Activated T-cell treated with anti-CD3 and anti-CD28 coated beads for 24 hours (primary cell): ENCODE data around the gene DOK3.
A peak's percentile ranks its signal among the peaks of the same experiment; 100 is the strongest.

Source experiments
- DNase-seq: peaks from one replicate; pipeline ENCODE4 v3.0.0-alpha.2; 2020; ENCODE audit warnings: low read depth

The DOK3 gene, protein sequence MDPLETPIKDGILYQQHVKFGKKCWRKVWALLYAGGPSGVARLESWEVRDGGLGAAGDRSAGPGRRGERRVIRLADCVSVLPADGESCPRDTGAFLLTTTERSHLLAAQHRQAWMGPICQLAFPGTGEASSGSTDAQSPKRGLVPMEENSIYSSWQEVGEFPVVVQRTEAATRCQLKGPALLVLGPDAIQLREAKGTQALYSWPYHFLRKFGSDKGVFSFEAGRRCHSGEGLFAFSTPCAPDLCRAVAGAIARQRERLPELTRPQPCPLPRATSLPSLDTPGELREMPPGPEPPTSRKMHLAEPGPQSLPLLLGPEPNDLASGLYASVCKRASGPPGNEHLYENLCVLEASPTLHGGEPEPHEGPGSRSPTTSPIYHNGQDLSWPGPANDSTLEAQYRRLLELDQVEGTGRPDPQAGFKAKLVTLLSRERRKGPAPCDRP

DNA sequence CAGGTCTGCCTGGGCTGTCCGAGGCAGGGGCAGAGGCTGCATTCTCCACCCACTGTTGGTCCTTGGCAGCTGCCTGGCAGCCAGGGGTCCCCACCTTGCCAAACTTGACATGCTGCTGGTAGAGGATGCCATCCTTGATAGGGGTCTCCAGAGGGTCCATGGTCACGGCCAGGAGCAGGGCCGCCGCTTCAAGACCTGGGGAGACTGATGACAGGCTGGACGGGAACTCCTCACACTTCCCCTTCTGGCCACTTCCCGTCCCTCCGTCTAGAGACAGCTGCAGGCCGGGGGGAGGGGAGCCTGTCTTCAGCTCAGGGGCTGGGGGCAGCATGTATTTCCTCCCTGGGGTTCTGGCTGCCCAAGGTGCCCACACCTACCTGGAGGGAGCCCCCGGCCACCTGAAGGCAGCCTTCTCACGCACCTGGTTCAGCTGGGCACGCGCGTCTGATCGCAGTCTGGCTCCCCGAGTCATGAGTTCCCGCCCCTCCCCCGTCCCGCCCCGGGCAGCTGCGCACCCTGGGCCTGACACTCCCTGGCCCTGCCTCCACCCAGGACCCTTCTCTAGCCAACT, at the start of gene DOK3:
Gene DOK3, minus strand, starts transcription at position 446 of the 571 bp plus-strand sequence. Its CDS starts 286 bp downstream, at position 160.
- no peak for DNase-seq

DNA sequence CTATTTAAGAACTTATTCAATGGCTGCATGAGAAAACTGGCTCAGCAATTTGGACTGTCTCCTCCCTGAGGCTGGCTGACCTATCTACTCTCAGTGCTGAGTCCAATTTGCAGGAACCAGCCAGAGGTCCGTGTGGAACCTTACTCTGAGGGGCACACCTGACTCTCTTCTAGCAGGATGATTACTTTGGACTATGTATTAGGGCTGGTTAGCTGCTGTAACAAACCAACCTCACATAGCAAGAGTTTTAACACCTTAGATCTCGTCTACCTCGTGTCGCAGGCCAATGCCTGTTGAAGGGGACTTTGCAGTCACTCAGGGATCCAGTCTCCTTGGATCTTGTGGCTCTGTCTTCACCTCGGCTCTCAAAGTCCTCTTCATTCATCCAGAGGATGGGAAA, 48.2 kb upstream of the DOK3 start:
- DNase-seq = no peak

DNA sequence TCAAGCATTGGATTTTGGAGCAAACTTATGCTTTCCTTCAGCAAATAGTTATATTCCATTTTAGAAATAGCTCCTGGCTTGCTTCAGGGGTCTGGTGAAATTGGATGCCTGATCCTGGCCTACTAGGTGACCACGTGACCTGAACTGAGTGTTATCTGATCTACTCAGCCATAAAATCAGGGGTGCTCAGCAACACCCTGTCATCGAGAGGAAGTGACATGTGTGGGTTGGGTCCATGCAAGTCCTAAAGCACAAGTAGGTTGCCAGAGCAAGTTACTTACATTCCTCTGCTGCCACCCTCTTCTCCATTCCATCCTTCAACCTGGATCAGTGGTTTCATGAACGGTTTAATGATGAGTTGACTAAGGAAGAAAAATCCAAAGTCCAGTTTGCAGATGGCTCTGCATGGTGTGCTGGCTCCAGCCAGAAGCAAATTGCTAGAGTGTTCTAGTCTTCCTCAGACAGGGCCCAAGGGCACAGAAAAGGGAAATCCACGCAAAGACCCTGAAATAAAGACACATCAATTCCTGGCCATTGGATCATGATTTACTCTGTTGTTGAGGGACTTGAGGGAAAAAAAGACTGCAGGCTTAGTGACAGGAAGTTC, 47.5 kb upstream of the DOK3 start:
- no peak for DNase-seq

DNA sequence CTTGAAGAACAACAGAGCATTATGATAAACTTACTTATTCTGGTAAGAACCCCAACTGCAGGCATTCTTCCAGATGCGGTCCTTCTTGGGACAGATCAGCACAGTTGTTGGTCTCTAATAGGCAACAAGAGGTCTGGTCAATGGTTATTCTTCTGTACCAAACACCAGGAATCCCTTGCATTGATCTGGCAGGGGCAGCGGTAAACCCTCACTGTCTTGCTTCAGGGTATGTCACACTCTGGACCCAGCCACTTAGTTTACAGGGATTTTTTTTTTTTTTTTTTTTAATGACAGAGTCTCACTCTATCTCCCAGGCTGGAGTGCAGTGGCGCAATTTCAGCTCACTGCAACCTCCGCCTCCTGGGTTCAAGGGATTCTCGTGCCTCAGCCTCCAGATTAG, 46.0 kb upstream of the DOK3 start:
- no peak for DNase-seq

DNA sequence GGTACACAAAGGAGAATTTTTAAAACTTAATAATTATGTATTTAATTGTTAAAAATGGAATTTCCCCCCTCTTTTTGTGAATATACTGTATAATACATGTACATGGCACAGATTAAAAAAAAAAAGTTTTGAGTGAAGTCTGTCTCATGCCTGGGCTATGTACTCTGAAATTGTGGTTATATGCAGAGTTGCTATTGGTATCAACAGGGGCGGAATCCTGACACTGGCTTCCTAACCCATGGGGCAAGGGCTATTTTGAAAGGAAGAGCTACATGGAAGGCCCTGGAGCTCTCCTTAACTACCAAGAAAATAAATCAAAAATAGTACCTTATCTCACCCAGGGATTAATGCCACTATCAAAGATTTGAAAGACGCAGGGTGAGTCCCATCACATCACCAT, 45.6 kb upstream of the DOK3 start:
- DNase-seq = no peak

DNA sequence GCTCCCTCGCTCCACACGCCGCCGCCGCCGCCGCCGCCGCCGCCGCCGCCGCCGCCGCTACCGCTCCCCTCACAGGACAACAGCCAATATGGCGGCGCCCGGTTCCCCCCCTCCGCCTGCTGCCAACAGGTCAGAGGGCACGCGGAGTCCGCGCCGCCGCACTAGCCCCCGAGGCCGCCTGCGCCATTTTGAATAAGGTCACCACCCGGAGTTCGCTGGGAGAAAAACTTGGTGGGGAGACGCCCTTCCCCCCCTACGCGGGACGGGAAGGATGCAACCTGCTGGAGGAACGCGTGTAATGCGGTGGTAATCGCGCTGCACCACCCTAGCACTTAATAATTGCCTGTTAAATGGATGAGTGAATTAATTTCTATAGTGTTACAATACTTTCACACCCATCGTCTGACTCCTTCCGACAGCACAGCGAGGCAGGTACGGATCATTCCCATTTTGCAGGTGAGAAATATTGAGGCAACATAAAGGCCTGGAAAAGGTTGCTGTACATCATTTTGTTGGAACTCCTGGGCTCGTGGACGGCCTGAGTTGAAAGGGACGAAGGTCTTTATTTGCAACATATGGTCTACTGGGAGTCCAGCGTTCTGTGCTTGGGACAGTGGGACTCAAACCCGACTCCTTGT, 45.0 kb upstream of the DOK3 start, which contains the start of gene FAM193B:
Gene FAM193B, minus strand, starts transcription at position 90 of the 638 bp plus-strand sequence. CDS start 105 bp downstream, outside the sequence.
- peak; percentile 94 for DNase-seq

DNA sequence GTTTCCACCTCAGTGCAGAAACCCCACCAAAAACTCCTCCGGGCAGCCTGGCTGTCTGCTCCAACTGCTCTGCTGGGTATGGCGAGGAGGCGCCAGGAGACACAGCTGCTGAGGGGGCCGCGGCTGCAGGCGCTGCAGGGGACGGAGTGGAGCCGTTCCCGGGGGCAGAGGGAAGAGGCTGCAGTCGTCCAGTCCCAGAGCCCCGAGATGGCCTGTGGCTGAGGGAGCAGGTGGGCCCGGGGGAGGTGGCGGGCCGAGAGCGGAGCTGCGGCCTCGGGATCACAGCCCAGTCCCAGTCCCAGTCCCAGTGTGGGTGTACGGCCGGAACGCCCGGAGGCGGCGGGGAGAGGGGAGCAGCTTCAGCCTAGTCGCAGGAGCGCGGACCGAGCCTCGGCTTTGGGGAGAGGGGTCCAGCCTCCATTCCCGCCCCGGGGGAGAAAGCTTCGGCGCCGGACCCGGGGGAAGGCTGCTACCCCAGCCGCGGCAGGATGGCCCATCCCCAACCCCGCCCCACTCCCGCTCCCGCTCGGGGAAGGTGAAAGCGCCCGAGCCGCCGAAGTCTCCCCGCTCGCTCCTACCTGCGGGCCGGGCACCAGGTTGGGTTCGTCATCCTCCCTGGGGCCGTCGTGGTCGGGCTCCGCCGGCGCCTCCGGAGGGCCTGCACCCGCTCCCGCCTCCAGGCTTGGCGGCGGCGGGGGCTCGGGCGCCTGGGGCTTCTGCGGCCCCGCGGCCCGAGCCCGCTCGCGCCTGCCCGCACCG, 44.2 kb upstream of the DOK3 start:
- peak; percentile 16 for DNase-seq

DNA sequence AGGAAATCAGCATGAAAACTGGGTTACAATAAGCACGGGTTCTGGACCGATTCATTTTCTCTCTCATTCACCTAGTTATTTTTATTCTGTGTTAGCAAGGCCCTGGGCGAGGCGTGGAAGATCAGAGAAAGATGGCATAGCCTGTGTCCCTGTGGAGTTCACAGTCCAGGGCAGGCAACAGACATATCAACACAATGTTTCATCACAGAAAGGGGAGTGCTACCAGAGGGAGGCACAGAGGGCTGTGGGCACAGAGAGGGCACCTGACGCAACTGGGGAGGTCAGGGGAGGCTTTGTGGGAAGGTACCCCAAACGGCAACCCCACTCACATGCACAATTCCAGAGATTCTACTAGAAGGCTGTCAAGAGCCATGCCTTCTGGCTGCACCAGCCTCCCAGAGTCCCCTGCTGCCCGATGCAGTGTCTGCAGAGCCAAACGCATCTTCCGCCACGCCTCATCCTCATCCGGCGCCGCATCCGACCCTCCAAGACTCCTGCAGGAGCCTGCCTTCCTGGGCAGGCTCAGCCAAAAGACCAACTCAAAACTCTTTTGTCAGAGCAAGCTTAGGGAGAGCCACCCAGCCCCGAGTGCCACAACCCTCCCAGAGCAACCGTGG, 43.3 kb upstream of the DOK3 start:
- no peak for DNase-seq

DNA sequence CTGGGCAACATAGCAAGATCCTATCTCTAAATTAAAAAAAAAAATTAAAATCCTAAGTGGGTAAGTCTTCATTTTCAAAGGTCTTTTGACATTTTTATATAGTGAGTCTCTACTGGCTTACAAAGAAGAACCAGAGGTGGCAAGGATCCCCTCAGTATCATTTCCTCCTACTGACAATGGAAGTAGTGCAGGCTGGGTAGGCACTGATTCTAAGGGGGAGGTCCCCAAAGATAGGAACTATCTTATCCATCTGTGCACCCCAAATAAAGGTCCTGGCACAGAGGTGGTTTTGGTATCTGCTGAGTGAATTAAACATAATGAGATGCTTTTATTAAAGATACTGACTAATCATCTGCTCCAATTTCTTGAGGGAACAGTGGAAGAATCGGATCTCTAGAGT, 40.5 kb upstream of the DOK3 start:
- DNase-seq = no peak

DNA sequence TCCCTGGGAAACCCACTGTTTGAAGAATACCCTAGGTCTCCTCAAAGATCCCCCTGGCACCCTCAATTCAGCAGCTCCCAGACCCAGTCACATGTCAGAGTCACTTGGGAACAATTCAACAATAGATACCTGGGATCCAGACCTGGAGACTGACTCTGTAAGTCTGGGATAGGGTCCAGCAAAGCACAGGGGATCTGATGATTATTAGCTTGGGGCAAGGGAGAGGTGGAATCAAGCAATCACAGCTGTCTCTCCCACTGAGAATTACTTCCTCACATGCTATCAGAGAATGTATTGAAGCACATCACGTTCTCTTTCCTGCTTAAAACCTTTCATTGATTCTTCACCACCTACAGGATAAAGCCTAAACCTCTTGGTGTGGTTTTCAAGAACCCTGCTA, 38.9 kb upstream of the DOK3 start:
- no peak for DNase-seq

DNA sequence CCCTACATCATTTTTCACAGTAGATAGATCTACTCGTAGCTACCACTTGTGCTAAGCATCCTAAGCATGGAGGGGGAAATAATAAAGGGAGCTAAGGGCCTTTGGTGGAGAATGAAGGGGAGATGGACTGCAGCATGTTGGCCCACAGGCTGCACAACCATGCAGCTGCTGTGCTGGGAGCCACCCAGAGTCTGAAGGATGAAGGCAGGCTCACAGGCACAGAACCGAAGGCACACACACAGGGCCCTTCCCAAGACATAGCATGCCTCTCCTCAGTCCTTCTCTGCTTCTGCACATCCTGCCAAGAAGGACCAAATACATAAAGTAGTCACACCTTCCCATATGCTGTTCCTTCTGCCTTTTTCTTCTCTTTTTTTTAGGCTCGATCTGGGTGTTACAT, 38.1 kb upstream of the DOK3 start:
- no peak for DNase-seq

DNA sequence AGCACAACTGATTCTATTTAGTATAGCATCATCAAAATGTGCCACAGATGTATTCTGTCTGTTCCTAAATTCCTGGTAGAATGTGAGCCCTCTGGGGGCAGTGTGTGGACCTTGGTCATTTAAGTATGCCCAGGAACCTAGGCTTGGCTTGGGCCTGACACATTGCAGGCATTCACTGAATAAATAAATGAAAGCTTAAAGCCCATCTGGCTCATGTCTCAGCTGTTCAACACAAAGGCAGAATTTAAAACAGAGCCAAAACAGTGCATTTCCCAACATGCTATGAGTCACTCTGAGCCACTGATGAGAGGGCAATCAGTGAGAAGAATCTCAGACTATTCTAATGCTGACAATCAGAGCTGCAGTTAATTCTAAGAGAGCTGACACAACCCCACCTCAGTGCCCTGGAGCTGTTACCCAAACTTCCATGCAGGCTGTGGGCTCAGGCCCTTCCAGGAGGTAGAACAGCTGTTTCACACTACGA, 36.7 kb upstream of the DOK3 start:
- no peak for DNase-seq

DNA sequence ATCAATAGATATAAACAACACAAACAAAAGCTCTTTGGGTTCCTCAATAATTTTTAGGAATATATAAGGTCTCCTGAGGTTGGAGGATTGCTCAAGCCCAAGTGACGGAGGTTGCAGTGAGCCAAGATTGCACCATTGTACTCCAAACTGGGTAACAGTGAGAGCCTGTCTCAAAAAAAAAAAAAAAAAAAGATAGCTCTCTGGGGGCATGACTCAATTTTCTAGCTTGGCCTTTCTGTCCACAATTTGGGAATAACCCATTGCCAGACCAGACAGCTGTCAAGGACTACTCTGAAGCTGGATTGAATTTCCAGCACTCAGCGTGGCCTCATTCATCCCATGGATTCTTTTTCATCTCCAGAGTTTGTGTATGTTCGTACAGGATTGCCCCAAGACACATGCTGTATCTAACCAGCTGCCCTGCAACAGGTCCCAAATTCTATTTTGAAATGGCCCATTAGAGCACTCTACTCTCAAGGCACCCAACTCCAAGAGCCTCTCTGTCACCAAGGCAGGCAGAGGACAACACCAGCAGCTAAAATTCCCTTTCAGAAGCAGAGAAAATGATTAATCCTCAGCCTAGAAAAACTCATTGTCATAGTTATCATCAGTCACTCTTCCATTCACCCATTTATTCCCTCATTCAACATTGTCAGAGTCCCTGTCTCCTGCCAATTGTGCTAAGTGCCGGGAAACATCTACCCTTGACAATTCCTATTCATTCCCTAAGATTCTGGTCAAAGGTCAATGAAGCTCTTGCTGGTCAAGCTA, 36.0 kb upstream of the DOK3 start:
- DNase-seq = no peak

DNA sequence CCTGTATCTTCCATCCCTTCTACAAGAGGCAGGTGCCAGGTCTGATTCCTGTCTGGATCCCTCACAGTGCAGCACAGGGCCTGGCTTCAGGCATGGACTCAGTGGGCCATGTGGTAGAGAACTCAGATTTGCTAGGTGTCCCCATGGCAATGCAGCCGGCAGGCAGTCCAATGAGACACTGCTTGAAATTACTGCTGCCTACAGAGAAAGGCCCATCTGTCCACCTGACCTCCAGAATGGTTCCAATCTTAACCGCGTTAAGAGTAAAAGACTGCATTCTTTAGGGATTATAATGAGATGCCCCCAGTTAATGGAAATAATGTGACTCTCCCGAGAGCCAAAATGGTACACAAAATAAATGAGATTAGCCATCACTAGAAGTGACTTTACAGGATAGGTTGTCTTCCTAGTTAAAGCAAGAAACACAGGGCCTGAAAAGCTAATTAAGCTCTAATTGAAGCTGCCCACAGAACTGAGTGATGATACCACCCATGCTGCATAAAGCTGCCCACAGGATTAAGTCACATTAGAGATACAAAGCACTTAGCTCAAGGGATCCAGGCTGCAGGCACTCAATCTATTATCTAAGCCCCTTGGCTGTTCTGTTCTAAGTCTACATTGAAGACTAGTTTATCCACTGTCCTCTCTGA, 33.3 kb upstream of the DOK3 start:
- no peak for DNase-seq

DNA sequence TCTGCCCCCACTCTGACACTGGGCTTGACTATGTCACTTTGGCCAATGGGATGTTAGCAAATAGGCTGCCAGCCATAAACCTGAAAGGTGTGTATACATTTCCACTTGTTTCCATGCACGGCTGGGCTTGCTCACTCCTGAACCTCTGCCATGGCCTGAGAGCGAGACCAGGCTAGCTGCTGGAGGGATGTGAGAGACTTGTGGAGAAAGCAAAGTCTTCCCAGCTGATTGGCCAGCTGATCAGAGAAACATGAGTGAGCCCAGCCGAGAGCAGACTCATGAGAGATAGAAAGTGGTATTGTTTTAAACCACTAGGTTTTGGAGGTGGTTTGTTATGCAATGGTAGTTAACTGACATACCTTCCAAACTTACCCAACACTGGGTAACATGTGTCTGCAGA, 30.8 kb upstream of the DOK3 start:
- no peak for DNase-seq

DNA sequence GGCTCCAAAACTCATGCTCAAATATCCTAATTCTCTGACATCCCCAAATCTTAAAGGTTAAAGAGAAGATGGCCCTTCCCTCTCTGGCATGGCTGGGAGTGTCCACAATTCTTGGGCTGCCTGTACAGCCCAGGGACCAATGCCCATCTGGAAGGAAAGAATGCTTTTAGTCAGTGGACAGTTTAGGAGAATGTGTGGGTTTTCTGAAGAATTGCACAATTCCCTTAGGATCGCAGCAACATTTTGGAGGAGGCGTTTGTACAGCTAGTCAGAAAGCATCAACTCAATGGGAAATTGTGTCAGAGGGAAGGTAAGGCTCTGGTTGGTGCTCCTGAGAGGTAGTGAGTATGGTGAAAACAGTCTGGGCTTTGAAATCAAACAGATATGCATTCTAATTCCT, 29.8 kb upstream of the DOK3 start:
- DNase-seq = no peak

DNA sequence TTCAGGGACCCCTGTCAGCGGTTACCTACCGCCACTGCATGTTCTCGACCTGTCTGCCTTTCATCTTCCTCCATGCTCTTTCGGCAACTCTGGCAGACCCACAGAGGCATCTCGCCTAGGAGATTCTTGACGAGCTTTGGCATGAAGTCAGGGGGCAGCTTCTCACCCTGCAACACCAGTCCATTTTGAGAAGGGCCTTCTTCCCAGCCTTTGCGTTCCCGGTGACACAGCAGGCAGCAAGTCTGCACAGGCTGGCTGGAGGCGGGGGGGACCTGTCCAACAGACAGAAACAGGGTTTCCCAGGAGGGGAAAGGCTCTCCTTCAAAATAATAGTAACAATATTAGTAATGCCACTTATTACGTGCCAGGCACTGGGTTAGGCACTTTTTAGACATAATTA, 29.2 kb upstream of the DOK3 start:
- no peak for DNase-seq

DNA sequence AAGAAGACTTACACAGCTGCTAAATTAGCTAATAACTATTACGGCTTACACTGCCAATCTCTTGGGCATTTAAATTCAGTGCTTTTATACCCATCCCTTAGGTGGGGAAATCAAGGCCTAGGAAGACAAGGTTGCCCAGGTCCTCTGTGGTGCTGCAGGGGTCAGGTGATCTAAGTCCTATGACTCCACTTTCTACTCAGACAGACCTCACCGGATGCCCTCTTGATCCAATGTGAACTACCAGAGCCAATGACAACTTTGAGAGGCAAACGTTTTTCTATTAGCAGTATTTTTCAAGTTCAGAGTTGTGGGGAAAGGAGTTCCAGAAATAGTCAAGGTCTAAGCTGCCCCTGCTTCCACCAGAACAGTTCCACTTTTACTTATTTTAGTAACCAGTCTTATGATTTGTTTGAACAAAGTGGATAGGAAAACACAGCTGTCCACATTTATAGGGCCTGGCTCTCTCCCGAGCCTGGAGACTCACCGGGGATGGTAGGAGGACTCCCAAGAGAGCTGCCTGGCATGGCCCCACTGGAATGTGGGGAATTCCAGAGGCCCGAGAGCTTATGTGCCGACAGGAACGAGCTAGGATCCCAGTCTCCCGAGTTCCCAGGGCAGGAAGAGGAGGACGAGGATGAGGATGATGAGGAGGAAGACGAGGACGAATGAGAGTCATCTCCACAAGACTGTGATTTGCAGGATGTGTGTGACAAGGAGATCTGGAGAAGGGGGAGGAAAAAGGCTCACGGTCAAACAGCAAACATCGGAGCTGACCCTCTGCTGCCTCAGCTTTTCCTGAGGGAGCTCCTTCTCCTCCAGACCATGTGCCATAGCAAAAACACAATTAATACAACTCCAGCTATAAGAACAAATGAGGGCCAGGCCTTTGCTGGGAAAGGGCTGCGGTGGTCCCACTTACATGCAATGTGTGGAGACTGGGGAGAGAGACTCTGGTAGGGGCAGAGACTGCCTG, 28.0 kb upstream of the DOK3 start:
- no peak for DNase-seq

DNA sequence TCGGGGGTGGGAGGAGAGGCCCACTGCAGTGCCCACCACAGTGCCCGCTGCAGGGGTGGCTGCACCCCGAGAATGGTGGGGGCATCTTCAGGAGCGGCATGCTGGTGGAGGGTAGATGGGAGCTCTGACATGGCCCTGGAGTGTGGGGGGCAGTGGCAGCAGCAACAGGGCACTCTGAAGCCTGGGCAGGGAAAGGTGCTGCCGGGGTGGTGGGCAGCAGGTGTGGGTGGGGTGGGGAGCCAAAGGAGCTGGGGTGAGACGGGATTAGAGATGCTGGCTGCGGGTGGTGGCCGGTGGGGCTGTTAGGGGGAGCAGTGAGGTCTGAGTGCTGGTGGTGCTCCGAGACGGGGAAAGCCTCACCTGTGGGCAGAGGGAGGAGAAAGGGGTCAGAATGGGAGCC, 26.8 kb upstream of the DOK3 start:
- DNase-seq = no peak
